Progenitor cell of endocrine pancreas (in vitro differentiated cells): Measurements from ENCODE around the gene OSBPL6. TPM values are rescaled to one million over a fixed set of nuclear protein-coding genes. Genes with fewer than 3 reads are reported as not detected.

Experiments used
- DNase-seq: peaks from one replicate; pipeline ENCODE4 v3.0.0; 2021; ENCODE audit warnings: low spot score; ENCODE audit not compliant: unreplicated experiment
- H3K27ac Mint-ChIP-seq: 2 replicates; pipeline ENCODE4 v1.8.0; 2021; ENCODE audit warnings: mild to moderate bottlenecking, moderate library complexity, mixed read lengths
- H3K27me3 Mint-ChIP-seq: 2 replicates; pipeline ENCODE4 v1.8.0; 2021; ENCODE audit warnings: mixed read lengths
- H3K36me3 Mint-ChIP-seq: 2 replicates; pipeline ENCODE4 v1.8.0; 2022; ENCODE audit warnings: mixed read lengths; ENCODE audit not compliant: insufficient read depth
- H3K4me1 Mint-ChIP-seq: 2 replicates; pipeline ENCODE4 v1.8.0; 2021; ENCODE audit warnings: low read depth, mixed read lengths
- H3K4me3 Mint-ChIP-seq: 2 replicates; pipeline ENCODE4 v1.8.0; 2021; ENCODE audit warnings: low read depth, mild to moderate bottlenecking, moderate library complexity, mixed read lengths
- H3K9me3 Mint-ChIP-seq: 2 replicates; pipeline ENCODE4 v1.8.0; 2021; ENCODE audit warnings: low read depth, mixed read lengths
- total RNA-seq: library from RNA; stranded (reverse); gene quantifications from 2 replicates; pipeline ENCODE4 v1.2.1, GENCODE V29; 2021
- TF ChIP-seq, protein P1 (sequence below): fragments of 200-600 bp; sonication (generic); IDR thresholded peaks from one replicate; pipeline ENCODE4 v1.5.0; 2021; ENCODE audit warnings: antibody characterized with exemption, mild to moderate bottlenecking; ENCODE audit not compliant: unreplicated experiment

The OSBPL6 gene
- total RNA-seq, 1 donor from 2014 or later, result 2.4 TPM

DNA sequence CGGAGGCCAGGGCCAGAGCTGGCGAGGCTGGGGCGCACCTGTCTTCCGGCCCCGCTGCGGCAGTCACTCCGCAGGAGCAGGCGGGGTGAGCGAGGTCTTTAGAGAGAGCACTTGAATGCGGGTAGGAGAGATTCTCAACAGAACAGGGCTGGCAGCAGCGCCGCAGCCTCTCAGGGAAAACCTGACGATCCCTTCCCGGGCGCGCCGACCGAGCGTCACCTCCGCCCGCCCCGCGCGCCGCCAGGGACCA lies 256.1 kb downstream of the OSBPL6 start:
- DNase-seq, result no peak
- H3K27ac Mint-ChIP-seq, result peak overlapping the region; percentile 95
- H3K36me3 Mint-ChIP-seq, result peaks cover 19% of the 10 kb centered on the region

DNA sequence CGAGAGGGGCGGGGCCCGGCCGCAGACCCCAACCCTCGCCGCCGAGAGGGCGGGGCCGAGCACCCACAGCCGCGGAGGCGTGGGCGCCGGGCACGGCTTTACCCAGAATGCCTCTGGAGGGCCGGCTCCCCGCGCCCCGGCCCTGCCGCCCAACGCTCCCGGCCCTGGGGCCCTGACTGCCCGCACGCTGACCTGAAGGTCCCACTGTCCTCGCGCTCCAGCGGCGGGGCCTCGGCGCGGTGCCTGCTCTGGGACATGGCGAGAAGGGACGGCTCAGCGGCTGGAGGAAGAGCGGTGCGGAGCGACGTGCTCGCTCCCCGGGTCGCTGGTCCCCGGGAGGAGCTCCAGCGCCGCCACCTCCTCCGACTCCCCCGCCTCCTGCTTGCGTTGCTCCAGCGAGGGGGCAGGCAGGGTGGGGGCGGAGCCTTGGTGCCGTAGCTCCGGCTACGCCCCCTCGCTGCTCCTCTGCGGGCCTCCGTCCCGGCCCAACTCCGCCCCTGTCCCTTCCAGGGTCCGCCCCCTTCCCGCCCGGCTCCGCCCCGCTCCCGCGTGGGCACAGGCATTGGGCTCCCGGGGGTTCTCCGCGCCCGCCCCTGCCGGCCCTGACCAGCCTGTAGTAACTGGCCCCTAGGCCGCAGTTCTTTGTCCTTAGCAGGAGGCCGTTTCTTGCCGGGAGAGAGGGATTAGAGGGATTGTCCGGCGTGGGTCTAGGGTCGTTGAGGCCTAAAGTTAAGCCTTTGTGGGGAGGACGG lies 256.6 kb downstream of the OSBPL6 start, which contains the start of the genes PJVK and PRKRA:
TSS of gene PJVK (plus strand) at position 605 of the 752 bp plus-strand sequence. CDS start 2,032 bp downstream, outside the sequence.
TSS of gene PRKRA (minus strand) at position 402 of the 752 bp plus-strand sequence. CDS start at position 257, 145 bp downstream.
- peak within 1 kb of the TSS; percentile 88 for H3K4me3 Mint-ChIP-seq
- DNase-seq, result peak; percentile 99
- peaks cover 20% of the 10 kb centered on the region for H3K4me1 Mint-ChIP-seq
- peak within 1 kb of the TSS; percentile 100 for H3K27ac Mint-ChIP-seq
- peaks cover 19% of the 10 kb centered on the region for H3K36me3 Mint-ChIP-seq
- TF ChIP-seq, protein P1, sequence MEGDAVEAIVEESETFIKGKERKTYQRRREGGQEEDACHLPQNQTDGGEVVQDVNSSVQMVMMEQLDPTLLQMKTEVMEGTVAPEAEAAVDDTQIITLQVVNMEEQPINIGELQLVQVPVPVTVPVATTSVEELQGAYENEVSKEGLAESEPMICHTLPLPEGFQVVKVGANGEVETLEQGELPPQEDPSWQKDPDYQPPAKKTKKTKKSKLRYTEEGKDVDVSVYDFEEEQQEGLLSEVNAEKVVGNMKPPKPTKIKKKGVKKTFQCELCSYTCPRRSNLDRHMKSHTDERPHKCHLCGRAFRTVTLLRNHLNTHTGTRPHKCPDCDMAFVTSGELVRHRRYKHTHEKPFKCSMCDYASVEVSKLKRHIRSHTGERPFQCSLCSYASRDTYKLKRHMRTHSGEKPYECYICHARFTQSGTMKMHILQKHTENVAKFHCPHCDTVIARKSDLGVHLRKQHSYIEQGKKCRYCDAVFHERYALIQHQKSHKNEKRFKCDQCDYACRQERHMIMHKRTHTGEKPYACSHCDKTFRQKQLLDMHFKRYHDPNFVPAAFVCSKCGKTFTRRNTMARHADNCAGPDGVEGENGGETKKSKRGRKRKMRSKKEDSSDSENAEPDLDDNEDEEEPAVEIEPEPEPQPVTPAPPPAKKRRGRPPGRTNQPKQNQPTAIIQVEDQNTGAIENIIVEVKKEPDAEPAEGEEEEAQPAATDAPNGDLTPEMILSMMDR, result no peak
- no peaks in the 10 kb centered on the region for H3K9me3 Mint-ChIP-seq
- no peaks in the 10 kb centered on the region for H3K27me3 Mint-ChIP-seq

More for the DNA sequence above, 256.1 kb downstream of the OSBPL6 start:
- Mint-ChIP-seq H3K27me3 (no peaks in the 10 kb centered on the region), H3K4me3 (peak overlapping the region; percentile 84), H3K9me3 (no peaks in the 10 kb centered on the region), H3K4me1 (peaks cover 20% of the 10 kb centered on the region)
- TF ChIP-seq, protein P1, result no peak

DNA sequence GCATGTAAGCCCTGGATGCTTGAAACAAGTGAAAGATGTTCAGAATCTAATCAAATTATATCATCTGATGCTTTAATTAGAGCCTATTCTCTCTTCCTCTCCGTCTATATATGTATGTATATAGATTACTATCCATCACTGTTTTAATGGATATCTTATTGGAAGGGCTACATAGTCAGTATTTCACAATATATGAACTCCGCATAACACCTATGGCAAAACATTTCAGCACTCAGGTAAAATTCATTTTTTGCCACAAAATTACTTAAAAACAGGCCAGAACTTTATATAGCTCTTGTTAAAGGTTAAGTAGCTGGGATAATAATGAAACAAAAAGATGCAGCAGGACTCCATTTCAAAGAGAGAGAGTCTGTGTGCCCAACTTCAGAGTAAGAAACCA lies 258.0 kb downstream of the OSBPL6 start:
- no peak for DNase-seq
- peaks cover 20% of the 10 kb centered on the region for H3K4me1 Mint-ChIP-seq
- H3K27me3 Mint-ChIP-seq, result no peaks in the 10 kb centered on the region
- TF ChIP-seq, protein P1, result no peak
- peaks cover 12% of the 10 kb centered on the region for H3K36me3 Mint-ChIP-seq
- H3K9me3 Mint-ChIP-seq, result no peaks in the 10 kb centered on the region
- H3K4me3 Mint-ChIP-seq, result peak overlapping the region; percentile 88
- peak overlapping the region; percentile 100 for H3K27ac Mint-ChIP-seq

Other genes with a start within 250 kb of the OSBPL6 start
- 54.8 and 60.5 TPM in 2 replicates for gene PDE11A, start 121.7 kb upstream of the OSBPL6 start, total RNA-seq
- 18.8 and 19.7 TPM in 2 replicates for gene RBM45, start 82.1 kb upstream of the OSBPL6 start, total RNA-seq